ENCODE data around the gene TMEM131. TPM values are rescaled to one million over a fixed set of nuclear protein-coding genes. Genes with fewer than 3 reads are reported as not detected.

Gene TMEM131
- total RNA-seq, 1 experiment from 2014 or later = 5.9 TPM

GRCh38 chr2:97732436-97733340, 263.1 kb downstream of the TMEM131 start:
- no peaks in the 10 kb centered on the region for H3K36me3 ChIP-seq
- no peaks in the 10 kb centered on the region for H3K27me3 ChIP-seq
- DNase-seq = no peak
- peaks cover 3% of the 10 kb centered on the region for H3K9me3 ChIP-seq
- no peak overlapping the region for H3K4me3 ChIP-seq

DNA sequence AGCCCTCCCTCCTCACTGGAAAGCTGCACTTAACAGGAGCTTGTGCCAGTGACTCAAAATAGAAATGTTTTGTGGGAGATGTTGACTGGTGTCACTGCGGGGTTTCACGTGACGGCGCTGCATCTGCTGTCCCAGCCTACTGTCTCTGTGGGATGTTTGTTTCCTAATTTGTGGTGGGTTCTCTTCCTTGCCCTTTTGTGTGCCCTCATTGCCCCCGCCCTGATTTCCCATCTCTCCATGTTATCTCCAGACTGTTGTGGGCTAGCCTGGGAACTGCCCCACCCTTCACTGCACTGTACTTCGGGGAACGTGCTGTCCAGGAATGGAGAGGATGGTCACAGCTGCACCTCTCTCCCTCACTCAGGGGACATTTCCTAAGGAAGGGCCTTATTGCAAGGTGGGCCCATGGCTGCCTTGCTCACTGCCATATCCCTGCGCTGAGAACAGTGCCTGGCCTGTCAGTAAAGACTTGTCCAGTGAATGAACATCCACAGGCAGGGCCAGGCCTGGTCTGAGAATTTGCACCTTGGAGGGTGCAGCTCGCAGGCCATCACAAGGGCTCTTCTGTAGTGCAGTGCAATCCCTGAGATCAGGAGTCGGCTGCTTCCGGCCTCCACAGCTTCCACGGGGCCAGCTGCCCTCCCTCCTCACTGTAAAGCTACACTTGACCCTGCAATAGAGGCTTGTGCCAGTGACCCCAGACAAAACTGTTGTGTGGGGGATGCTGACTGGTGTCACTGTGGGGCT, 264.3 kb downstream of the TMEM131 start:
- Histone ChIP-seq H3K4me3 (no peak overlapping the region), H3K36me3 (no peaks in the 10 kb centered on the region), H3K9me3 (peaks cover 3% of the 10 kb centered on the region), H3K27me3 (no peaks in the 10 kb centered on the region)
- no peak for DNase-seq

DNA sequence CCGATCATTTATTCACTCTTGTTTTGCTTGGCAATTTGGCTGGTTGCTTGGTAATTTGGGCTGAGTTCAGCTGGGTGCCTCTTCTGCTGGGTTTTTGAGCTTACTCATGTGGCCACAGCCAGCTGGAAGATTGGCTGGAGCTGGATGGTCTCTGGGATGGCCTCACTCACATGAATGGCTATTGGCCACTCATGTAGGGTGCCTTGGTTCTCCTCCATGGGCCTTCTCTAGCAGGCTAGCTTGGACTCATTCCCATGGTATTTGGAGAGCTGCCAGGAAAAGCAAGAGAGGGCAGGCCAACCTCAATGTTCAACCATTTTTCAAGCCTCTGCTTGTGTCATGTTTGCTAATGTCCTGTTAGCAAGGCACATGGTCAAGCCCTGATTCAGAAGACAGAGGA, 265.5 kb downstream of the TMEM131 start:
- DNase-seq = peak; percentile 78
- no peaks in the 10 kb centered on the region for H3K27me3 ChIP-seq
- no peaks in the 10 kb centered on the region for H3K36me3 ChIP-seq
- H3K4me3 ChIP-seq = no peak overlapping the region
- H3K9me3 ChIP-seq = peaks cover 3% of the 10 kb centered on the region

- H3K9me3 ChIP-seq = peaks cover 3% of the 10 kb centered on the region
- DNase-seq = peak; percentile 96
- no peak overlapping the region for H3K4me3 ChIP-seq
- H3K27me3 ChIP-seq = no peaks in the 10 kb centered on the region
- no peaks in the 10 kb centered on the region for H3K36me3 ChIP-seq
These were observed 267.5 kb downstream of the TMEM131 start for GRCh38 chr2:97728091-97728731.

- Histone ChIP-seq H3K36me3 (no peaks in the 10 kb centered on the region), H3K4me3 (no peak overlapping the region), H3K9me3 (peaks cover 3% of the 10 kb centered on the region), H3K27me3 (no peaks in the 10 kb centered on the region)
- DNase-seq = no peak
These were observed 268.5 kb downstream of the TMEM131 start for GRCh38 chr2:97727296-97727695.

- Histone ChIP-seq H3K9me3 (peaks cover 3% of the 10 kb centered on the region), H3K4me3 (no peak overlapping the region), H3K36me3 (no peaks in the 10 kb centered on the region), H3K27me3 (no peaks in the 10 kb centered on the region)
- no peak for DNase-seq
These were observed 269.3 kb downstream of the TMEM131 start for GRCh38 chr2:97726261-97727064.

DNA sequence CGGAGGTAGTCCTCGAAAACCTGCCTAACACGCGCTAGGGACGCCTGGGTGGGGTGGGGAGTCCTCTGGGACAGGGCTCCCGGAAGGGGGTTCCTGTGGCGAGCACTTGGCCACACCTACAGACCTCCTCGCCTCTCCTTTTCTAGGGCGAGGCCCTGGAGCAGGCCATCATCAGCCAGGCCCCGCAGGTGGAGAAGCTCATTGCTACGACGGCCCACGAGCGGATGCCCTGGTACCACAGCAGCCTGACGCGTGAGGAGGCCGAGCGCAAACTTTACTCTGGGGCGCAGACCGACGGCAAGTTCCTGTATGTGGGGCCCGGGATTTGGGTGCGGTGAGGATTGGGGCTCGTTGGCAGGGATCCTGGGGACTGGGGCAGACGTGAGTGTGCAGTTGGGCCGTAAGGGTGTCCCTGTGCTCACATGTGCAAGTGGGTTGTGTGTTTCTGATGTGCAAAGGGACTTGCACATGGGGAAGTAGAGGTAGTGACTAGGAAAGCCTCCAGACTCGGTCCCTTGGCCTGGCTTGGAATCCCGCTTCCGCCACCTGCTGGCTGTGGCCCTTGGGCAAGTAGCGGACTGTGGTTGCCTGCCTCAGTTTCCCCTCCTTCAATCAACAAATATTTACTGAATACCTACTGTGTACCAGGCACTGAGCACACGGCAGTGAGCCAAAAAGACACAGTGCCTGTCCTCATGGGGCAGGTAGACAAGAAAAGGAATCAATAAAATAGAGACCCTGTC, 270.6 kb downstream of the TMEM131 start:
- no peak for DNase-seq

DNA sequence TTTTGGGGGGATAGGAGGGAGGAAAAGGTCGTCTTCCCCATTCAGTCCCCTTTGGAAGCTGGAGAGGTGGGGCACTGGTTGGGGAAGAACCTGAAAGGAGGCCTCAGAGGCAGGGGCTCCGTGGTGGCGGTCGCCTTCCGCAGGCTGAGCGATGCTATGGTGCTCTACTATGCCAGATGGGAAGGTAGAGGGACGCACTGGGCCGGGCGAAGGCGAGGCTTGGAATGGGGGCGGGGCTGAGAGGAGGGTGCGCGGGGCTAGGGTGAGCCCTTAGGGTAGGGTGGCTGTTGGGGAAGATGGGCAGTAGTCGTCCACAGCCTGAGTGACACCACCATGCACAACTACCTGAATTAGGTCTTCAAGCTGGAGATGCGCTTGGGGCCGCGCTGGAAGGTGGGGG, 271.2 kb downstream of the TMEM131 start:
- no peak overlapping the region for H3K4me3 ChIP-seq
- H3K36me3 ChIP-seq = no peaks in the 10 kb centered on the region
- H3K9me3 ChIP-seq = no peaks in the 10 kb centered on the region; the same call in 1 of the 2 replicates
- no peak for DNase-seq
- H3K27me3 ChIP-seq = no peaks in the 10 kb centered on the region

More for the DNA sequence above, 270.6 kb downstream of the TMEM131 start:
- H3K27me3 ChIP-seq = no peaks in the 10 kb centered on the region
- H3K9me3 ChIP-seq = peaks cover 3% of the 10 kb centered on the region
- no peak overlapping the region for H3K4me3 ChIP-seq
- no peaks in the 10 kb centered on the region for H3K36me3 ChIP-seq

- no peaks in the 10 kb centered on the region for H3K27me3 ChIP-seq
- H3K4me3 ChIP-seq = no peak overlapping the region
- H3K9me3 ChIP-seq = no peaks in the 10 kb centered on the region
- no peak for DNase-seq
- H3K36me3 ChIP-seq = no peaks in the 10 kb centered on the region
These were observed 271.7 kb downstream of the TMEM131 start for GRCh38 chr2:97724073-97724410.

DNA sequence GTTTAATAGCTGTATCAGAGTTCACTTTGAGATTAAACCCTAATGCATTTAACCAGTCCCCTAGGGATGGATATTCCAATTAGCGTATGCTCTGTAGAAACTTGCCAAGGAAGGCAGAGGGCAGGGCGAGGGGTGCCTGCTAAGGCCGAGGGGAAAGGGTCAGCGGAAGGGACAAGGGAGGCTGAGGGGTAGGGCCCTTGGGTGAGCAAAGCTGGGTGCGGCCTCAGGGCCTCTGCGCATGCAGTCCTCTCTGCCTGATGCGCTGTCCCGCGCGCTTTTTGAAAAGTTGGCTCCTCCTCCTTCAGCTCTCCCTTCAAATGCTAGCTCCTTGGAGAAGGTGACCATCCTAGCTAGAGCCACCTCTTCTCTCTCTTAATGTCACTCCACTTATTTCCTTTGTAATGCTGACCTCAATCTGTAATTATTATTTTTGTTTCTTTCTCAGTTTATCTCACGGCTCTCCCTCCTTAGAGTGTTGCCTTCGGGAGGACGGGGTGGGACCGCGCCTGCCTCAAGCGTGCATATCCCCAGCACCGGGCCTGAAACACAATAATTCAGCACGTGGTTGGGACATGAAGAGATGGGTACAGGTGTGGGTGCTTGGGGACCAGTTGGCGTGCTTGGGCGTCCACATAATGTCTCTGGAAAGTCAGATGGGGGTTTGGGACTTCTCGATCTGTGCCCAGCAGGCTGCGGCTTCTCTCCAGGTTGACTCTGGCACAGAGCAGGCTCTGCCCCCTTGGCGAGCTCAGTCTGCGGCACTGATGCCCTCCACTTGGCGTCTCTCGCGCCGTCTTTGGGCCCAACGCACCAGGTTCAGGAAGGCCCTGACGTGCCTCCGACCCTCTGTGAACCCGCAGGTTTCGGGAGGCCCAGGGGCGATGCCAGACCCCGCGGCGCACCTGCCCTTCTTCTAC, 272.3 kb downstream of the TMEM131 start:
- Histone ChIP-seq H3K4me3 (no peak overlapping the region), H3K36me3 (no peaks in the 10 kb centered on the region), H3K9me3 (no peaks in the 10 kb centered on the region), H3K27me3 (no peaks in the 10 kb centered on the region)
- DNase-seq = no peak

DNA sequence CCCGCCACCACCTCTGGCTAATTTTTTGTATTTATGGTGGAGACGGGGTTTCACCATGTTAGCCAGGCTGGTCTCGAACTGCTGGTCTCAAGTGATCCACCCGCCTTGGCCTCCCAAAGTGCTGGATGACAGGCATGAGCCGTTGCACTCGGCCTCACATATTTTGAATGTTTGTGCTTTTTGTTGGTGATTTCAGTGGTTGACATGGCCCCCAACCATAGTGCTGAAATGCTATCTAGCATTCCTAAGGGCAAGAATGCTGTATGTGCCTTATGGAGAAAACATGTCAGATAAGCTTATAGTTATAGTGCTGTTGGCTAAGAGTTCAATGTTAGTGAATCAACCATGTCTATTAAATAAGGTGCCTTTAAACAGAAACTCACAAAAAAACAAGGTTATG, 273.5 kb downstream of the TMEM131 start:
- DNase-seq = no peak
- H3K27me3 ChIP-seq = no peaks in the 10 kb centered on the region
- no peaks in the 10 kb centered on the region for H3K36me3 ChIP-seq
- no peaks in the 10 kb centered on the region for H3K9me3 ChIP-seq
- no peak overlapping the region for H3K4me3 ChIP-seq

- Histone ChIP-seq H3K36me3 (no peaks in the 10 kb centered on the region), H3K4me3 (no peak overlapping the region), H3K9me3 (no peaks in the 10 kb centered on the region), H3K27me3 (no peaks in the 10 kb centered on the region)
- DNase-seq = no peak
These were observed 275.0 kb downstream of the TMEM131 start for GRCh38 chr2:97720746-97721145.

DNA sequence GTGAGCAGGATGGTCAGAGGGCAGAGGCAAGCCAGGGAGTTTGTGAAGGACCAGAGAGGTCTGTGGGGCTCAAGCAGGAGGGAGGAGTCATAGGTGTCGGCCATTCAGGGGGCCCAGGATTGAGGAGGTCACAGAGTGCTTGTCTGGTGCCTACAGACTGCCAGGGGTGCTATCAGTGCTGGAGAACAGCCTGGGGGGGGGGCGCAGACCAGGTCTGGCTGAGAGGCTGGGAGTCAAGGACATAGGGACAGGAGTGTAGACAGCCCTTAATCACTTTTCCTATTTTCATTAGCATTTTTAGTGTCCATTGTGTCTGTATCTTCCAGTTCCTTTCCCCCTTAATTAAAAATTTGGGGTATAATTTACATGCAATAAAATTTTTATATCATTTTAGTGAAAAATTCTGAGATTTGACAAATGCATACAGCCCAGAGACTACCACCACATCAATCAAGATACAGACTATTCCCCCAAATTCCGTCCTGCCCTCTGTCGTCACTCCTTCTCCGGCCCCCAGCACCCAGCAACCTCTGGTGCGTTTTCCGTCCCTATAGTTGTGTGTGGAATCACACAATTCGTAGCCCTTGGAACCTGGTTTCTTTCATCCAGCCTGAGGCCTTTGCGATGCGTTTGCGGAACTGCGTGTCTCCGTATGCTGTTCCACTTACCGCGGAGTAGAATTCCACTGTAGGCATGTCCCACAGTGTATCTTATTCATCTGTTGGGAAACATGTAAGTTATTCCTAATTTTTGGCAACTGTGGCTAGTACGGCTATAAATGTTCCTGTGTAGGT, 276.2 kb downstream of the TMEM131 start:
- H3K27me3 ChIP-seq = no peaks in the 10 kb centered on the region
- no peaks in the 10 kb centered on the region for H3K36me3 ChIP-seq

GRCh38 chr2:97718942-97719341, 276.8 kb downstream of the TMEM131 start:
- H3K36me3 ChIP-seq = no peaks in the 10 kb centered on the region
- no peak for DNase-seq
- H3K4me3 ChIP-seq = no peak overlapping the region
- no peaks in the 10 kb centered on the region for H3K9me3 ChIP-seq
- H3K27me3 ChIP-seq = no peaks in the 10 kb centered on the region

More for the DNA sequence above, 276.2 kb downstream of the TMEM131 start:
- Histone ChIP-seq H3K9me3 (no peaks in the 10 kb centered on the region), H3K4me3 (no peak overlapping the region)
- no peak for DNase-seq

Data from MG63 (cell line).